Stomach (tissue), 9 donors: ENCODE results near the gene BRAF. TPM values are rescaled to one million over a fixed set of nuclear protein-coding genes. Genes with fewer than 3 reads are reported as not detected.

Experiments
- DNase-seq, 2 donors: peaks; one replicate each; pipeline versions ENCODE4 v3.0.0 to v3.0.0-alpha.2; 2013 to 2019
- H3K27ac ChIP-seq, 5 donors: fragments of 200-600 bp in 4 of 5; sonication (generic) in 4 of 5; one replicate each; pipeline ENCODE4 v1.5.1; 2013 to 2019; ENCODE audit warnings: mild to moderate bottlenecking in 1 of 5, moderate library complexity in 1 of 5
- H3K27me3 ChIP-seq, 3 donors: fragments of 200-600 bp; sonication (generic); one replicate each; pipeline ENCODE4 v1.5.1; 2017 to 2019; ENCODE audit warnings: mixed run types in 1 of 3
- H3K36me3 ChIP-seq, 4 donors: fragments of 200-600 bp; sonication (generic); 1 replicate in 3 of 4; 2 replicates in 1 of 4; pipeline ENCODE4 v1.5.1; 2016 to 2019
- H3K4me1 ChIP-seq, 4 donors: fragments of 200-600 bp; sonication (generic); one replicate each; pipeline ENCODE4 v1.5.1; 2016 to 2019
- H3K4me3 ChIP-seq, 4 donors: fragments of 200-600 bp; sonication (generic) in 3 of 4; one replicate each; pipeline ENCODE4 v1.5.1; 2016 to 2019; ENCODE audit warnings: mild to moderate bottlenecking in 1 of 4
- H3K9me3 ChIP-seq, 4 donors: fragments of 200-600 bp; sonication (generic); one replicate each; pipeline ENCODE4 v1.5.1; 2016 to 2019
- CTCF ChIP-seq, 7 experiments: fragments of 450-650 bp in 4 of 7; fragments of 200-600 bp in 3 of 7; sonication (generic) in 3 of 7; IDR thresholded peaks; one replicate each; pipeline ENCODE4 v1.5.1; 2016 to 2019; ENCODE audit warnings: antibody characterized with exemption in 7 of 7, control low read depth in 2 of 7, mild to moderate bottlenecking in 1 of 7
- EP300 ChIP-seq: sonication (generic); formaldehyde crosslinking; IDR thresholded peaks from one replicate; pipeline ENCODE4 v1.6.1; 2017; ENCODE audit warnings: antibody characterized with exemption
- POLR2A ChIP-seq, 4 donors: fragments of 450-650 bp; IDR thresholded peaks; one replicate each; pipeline ENCODE4 v1.6.1; 2016; ENCODE audit warnings: antibody characterized with exemption in 4 of 4, control low read depth in 2 of 4, mild to moderate bottlenecking in 1 of 4, moderate library complexity in 1 of 4
- POLR2AphosphoS5 ChIP-seq, 3 donors: sonication (generic); formaldehyde crosslinking; IDR thresholded peaks; one replicate each; pipeline ENCODE4 v1.6.1; 2016; ENCODE audit warnings: antibody characterized with exemption in 3 of 3
- WGBS, 5 donors: extraction: QIAGEN DNeasy Blood & Tissue Kit in 3 of 5; methylation state at CpG; one replicate each; pipeline versions ENCODE4 v1.1.5 to v1.1.7; 2013 to 2018; 5-methylcytosine and 5-hydroxymethylcytosine counted together
- intact Hi-C: fragments of 100-400 bp; cut with DNase I; formaldehyde crosslinking; loops from one replicate; pipeline ENCODE4 v1.15.1; 2023; ENCODE audit warnings: low total_unique reads
- polyA plus RNA-seq, 3 donors: library from polyadenylated mRNA; stranded (reverse); fragments of 200-250 nt; gene quantifications; one replicate each; pipeline ENCODE4 v1.2.3, GENCODE V29; 2013
- total RNA-seq, 5 donors: library from RNA; depleted of rRNA; stranded (reverse); fragments of >200 nt; gene quantifications; one replicate each; pipeline versions ENCODE4 v1.1.0 to v1.2.3, GENCODE V29; 2014 to 2016
- donor health status: healthy with polysubstance abuse.
- donor health status: Bipolar disorder and iron deficiency.
- donor health status: healthy.

Gene BRAF
- total and polyA plus RNA-seq, 8 donors = 3.9 to 105 (median 33.3) TPM

DNA sequence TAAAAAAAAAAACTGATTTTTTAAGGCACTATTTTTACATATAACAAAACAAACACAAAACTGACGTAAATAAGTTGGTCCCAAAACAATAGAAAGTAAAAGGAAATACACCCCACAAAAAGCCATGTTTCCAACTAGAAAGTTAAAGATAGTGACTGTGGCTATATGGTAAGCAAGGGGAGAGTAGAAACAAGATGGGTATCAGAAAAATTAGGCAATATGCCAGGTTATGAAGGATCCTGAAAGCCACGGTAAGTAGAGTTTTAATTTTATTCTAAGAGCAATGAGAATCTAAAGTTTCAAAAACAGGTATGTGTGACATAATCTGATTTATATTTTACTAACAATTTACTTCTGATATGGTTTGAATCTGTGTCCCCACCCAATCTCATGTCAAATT lies 61.5 kb downstream of the BRAF start:
- no peak overlapping the region for H3K4me3 ChIP-seq
- no peak overlapping the region for H3K27ac ChIP-seq
- intact Hi-C loops = no loop called here
- 90 to 96% (median 91%) methylated on average over 2 of the region's 2 CpGs for WGBS, 5 donors
- H3K36me3 ChIP-seq = peaks cover 0 to 3% (median 0%) of the 10 kb centered on the region in 4 donors
- no peaks in the 10 kb centered on the region for H3K9me3 ChIP-seq
- TF ChIP-seq POLR2AphosphoS5 (IDR thresholded peaks at IDR 0.05) = no peak
- TF ChIP-seq CTCF (IDR thresholded peaks at IDR 0.05) = no peak
- TF ChIP-seq POLR2A (IDR thresholded peaks at IDR 0.05) = no peak
- no peak for TF ChIP-seq EP300
- DNase-seq = no peak
- H3K4me1 ChIP-seq = peaks cover 0 to 17% (median 6%) of the 10 kb centered on the region in 4 donors
- H3K27me3 ChIP-seq = no peaks in the 10 kb centered on the region

DNA sequence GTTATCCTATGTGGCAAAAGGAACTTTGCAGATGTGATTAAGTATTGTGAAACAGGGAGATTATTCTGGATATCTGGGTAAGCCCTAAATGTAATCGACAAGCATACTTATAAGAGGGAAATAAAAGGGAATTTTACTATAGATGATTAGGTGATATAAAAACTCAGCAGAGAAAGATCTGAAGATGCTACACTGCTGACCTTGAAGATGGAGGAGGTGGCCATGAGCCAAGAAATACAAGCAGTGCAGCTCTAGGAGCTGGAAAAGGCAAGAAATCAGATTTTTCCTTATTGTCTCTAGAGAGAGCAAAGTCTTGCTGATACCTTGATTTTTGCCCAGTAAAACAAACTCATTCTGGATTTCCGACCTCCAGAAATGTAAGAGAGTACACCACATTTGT lies 67.7 kb downstream of the BRAF start:
- intact Hi-C loops = no loop called here
- DNase-seq = peak in 1 of 2 donors; percentile 6
- Histone ChIP-seq H3K4me3 (no peak overlapping the region), H3K9me3 (no peaks in the 10 kb centered on the region), H3K27me3 (no peaks in the 10 kb centered on the region), H3K27ac (no peak overlapping the region), H3K4me1 (peaks cover 0 to 22% (median 6%) of the 10 kb centered on the region in 4 donors), H3K36me3 (no peaks in the 10 kb centered on the region)
- no peak for TF ChIP-seq EP300
- TF ChIP-seq CTCF (IDR thresholded peaks at IDR 0.05) = no peak
- no peak for TF ChIP-seq POLR2A (IDR thresholded peaks at IDR 0.05)
- TF ChIP-seq POLR2AphosphoS5 (IDR thresholded peaks at IDR 0.05) = no peak
- WGBS, 5 donors = 59 to 75% (median 69%) methylated on average over 2 of the region's 2 CpGs

DNA sequence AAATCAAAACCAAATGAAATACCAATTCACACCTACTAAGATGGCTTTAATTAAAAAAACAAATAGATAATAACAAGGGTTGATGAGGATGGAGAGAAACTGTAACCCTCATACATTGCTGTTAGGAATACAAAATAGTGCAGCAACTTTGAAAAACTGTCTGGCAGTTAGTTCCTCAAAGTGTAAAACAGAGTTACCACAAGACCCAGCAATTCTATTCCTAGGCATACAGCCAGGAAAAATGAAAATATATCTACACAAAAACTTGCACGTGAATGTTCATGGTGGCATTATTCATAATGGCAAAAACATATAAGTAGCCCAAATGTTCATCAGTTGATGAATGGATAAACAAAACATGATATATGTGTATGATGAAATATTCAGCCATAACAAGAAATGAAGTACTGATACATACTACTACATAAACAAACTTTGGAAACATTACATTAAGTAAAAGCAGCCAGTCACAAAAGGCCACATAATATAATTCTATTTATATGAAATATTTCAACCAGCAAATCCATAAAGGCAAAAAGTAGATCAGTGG lies 83.5 kb downstream of the BRAF start:
- peaks cover 0 to 11% (median 0%) of the 10 kb centered on the region in 4 donors for H3K4me1 ChIP-seq
- H3K9me3 ChIP-seq = no peaks in the 10 kb centered on the region
- intact Hi-C loops = no loop called here
- TF ChIP-seq POLR2AphosphoS5 (IDR thresholded peaks at IDR 0.05) (no peak), POLR2A (IDR thresholded peaks at IDR 0.05) (no peak), EP300 (no peak), CTCF (IDR thresholded peaks at IDR 0.05) (no peak)
- WGBS, 5 donors = 40 to 68% (median 55%) methylated on average over 1 of the region's 1 CpG
- no peak overlapping the region for H3K4me3 ChIP-seq
- DNase-seq = no peak
- H3K36me3 ChIP-seq = peaks cover 4 to 13% (median 12%) of the 10 kb centered on the region in 4 donors
- H3K27ac ChIP-seq = no peak overlapping the region
- H3K27me3 ChIP-seq = no peaks in the 10 kb centered on the region

DNA sequence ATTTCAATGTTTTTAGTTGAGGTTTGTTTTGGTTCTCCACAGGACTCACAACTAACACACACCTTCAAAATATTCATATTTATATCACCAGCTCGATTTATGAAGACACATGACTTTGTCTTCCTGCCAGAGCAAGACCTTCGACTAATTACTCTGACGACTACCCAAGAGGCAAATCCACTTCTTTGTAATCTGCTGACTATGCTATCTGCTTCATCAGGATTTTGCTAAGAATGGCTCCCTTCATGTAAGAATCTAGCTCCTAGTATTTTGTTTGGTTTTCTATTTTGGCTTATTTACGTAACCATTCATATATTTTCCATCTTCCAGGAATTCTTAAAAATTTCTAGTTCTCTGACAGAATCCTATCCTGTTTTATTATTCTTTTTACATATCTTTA lies 93.0 kb downstream of the BRAF start:
- no peak for TF ChIP-seq POLR2A (IDR thresholded peaks at IDR 0.05)
- no peak for TF ChIP-seq EP300
- no peak for TF ChIP-seq CTCF (IDR thresholded peaks at IDR 0.05)
- TF ChIP-seq POLR2AphosphoS5 (IDR thresholded peaks at IDR 0.05) = no peak
- H3K4me3 ChIP-seq = no peak overlapping the region
- H3K4me1 ChIP-seq = peaks cover 0 to 11% (median 2%) of the 10 kb centered on the region in 4 donors
- no peak overlapping the region for H3K27ac ChIP-seq
- intact Hi-C loops = no loop called here
- peaks cover 0 to 28% (median 26%) of the 10 kb centered on the region in 4 donors for H3K36me3 ChIP-seq
- H3K27me3 ChIP-seq = no peaks in the 10 kb centered on the region
- no peaks in the 10 kb centered on the region for H3K9me3 ChIP-seq
- 88 to 99% (median 97%) methylated on average over 4 of the region's 4 CpGs for WGBS, 5 donors
- DNase-seq = no peak
